HEK293T (cell line): ENCODE measurements around the gene CCDC88C.

Source experiments
- CTCF ChIA-PET: fragments of 350-600 bp; formaldehyde crosslinking; extraction: SDS; loops from one replicate; lab custom pipeline; 2021; ENCODE audit warnings: antibody characterized with exemption, inconsistent platforms; lab: Yijun Ruan, JAX
- POLR2A ChIA-PET: fragments of 350-600 bp; formaldehyde crosslinking; extraction: SDS; loops from one replicate; lab custom pipeline; 2020; ENCODE audit warnings: antibody characterized with exemption, inconsistent platforms; lab: Yijun Ruan, JAX
- DNase-seq: peaks from one replicate; pipeline ENCODE4 v3.0.0; 2012; ENCODE audit warnings: mixed read lengths; ENCODE audit errors: extremely low spot score
- ARNT ChIP-seq: fragments of 450-650 bp; IDR thresholded peaks from 2 replicates; pipeline ENCODE4 v1.6.1; 2017; ENCODE audit warnings: mild to moderate bottlenecking
- BHLHE40 ChIP-seq: fragments of 450-650 bp; IDR thresholded peaks from 2 replicates; pipeline ENCODE4 v1.6.1; 2016; ENCODE audit warnings: mild to moderate bottlenecking, moderate library complexity, borderline replicate concordance
- CTBP1 ChIP-seq: fragments of 450-650 bp; IDR thresholded peaks from 2 replicates; pipeline ENCODE4 v1.6.1; 2016; ENCODE audit warnings: borderline replicate concordance
- ELF4 ChIP-seq: fragments of 450-650 bp; IDR thresholded peaks from 2 replicates; pipeline ENCODE4 v1.6.1; 2017; ENCODE audit warnings: antibody characterized with exemption
- FOXA1 ChIP-seq: fragments of 450-650 bp; IDR thresholded peaks from 2 replicates; pipeline ENCODE4 v1.6.1; 2016; ENCODE audit warnings: mild to moderate bottlenecking
- FOXK2 ChIP-seq: fragments of 450-650 bp; IDR thresholded peaks from 2 replicates; pipeline ENCODE4 v1.6.1; 2016; ENCODE audit warnings: mild to moderate bottlenecking
- FOXM1 ChIP-seq: fragments of 450-650 bp; IDR thresholded peaks from 2 replicates; pipeline ENCODE4 v1.6.1; 2017; ENCODE audit warnings: mild to moderate bottlenecking, borderline replicate concordance
- HDGF ChIP-seq: fragments of 450-650 bp; IDR thresholded peaks from 2 replicates; pipeline ENCODE4 v1.6.1; 2017; ENCODE audit warnings: antibody characterized with exemption, borderline replicate concordance
- L3MBTL2 ChIP-seq: fragments of 450-650 bp; conservative IDR thresholded peaks from 2 replicates; pipeline ENCODE4 v1.6.1; 2016; ENCODE audit warnings: mild to moderate bottlenecking
- LEF1 ChIP-seq: fragments of 450-650 bp; IDR thresholded peaks from 2 replicates; pipeline ENCODE4 v1.6.1; 2017; ENCODE audit warnings: mild to moderate bottlenecking, borderline replicate concordance
- NFRKB ChIP-seq: fragments of 450-650 bp; IDR thresholded peaks from 2 replicates; pipeline ENCODE4 v1.6.1; 2016; ENCODE audit warnings: mild to moderate bottlenecking, moderate library complexity
- PKNOX1 ChIP-seq: fragments of 450-650 bp; IDR thresholded peaks from 2 replicates; pipeline ENCODE4 v1.6.1; 2016
- SP1 ChIP-seq: fragments of 450-650 bp; IDR thresholded peaks from 2 replicates; pipeline ENCODE4 v1.6.1; 2017
- SUZ12 ChIP-seq: fragments of 450-650 bp; IDR thresholded peaks from 2 replicates; pipeline ENCODE4 v1.6.1; 2016; ENCODE audit warnings: mild to moderate bottlenecking
- TARDBP ChIP-seq: fragments of 450-650 bp; IDR thresholded peaks from 2 replicates; pipeline ENCODE4 v1.6.1; 2016
- ZNF384 ChIP-seq: fragments of 450-650 bp; IDR thresholded peaks from 2 replicates; pipeline ENCODE4 v1.6.1; 2016

Gene CCDC88C

GRCh38 chr14:91419044-91419397, 1.4 kb upstream of the CCDC88C start:
- ChIA-PET POLR2A (interaction anchor here (1.0 to 1.9 kb wide), 3 partner anchors 10 to 64 kb away, joined by 3 to 9 read pairs (median 3); no protein-coding TSS in a partner anchor), CTCF (interaction anchor here (1.6 to 3.5 kb wide), 2 partner anchors 64 to 95 kb away, joined by 4 to 18 read pairs; no protein-coding TSS in a partner anchor)
- no peak for DNase-seq
- TF ChIP-seq ARNT (no peak), TARDBP (no peak), CTBP1 (no peak), SP1 (no peak), FOXA1 (no peak), HDGF (no peak), LEF1 (no peak), L3MBTL2 (no peak), NFRKB (no peak), FOXK2 (no peak), SUZ12 (no peak), FOXM1 (no peak), ELF4 (no peak), ZNF384 (no peak), BHLHE40 (no peak), PKNOX1 (no peak)

DNA sequence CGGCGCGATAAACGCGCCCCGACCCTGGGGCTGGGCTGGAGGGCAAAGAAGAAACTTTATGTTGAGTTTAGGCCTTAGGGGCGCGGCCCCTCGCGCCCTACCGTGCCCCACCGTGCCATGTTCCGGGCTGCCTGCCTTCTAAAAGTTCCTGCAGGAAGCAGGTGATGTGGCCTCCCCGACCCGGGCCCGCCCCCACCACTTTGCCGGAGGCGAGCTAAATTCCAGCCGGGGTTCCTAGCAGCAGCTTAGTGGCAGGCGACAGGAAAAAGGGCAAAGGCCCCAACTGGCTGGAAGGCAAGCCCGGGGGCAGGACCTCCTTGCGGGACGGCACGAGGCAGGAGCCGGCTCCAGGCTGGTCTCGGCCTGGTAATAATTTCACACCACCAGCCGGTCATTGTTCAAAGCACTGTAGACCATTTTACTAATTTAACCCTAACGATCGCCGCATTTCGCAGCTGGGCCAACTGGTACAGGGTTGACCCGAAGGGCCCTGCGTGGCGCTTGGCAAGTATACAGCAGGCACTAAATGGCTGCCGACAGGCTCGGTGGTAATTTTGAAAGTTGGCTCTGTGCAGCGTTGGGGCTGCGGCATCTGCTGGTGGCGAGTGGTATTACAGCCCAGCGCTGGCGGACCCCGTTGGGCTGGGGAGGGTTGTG, 895 bp upstream of the CCDC88C start:
- DNase-seq = peak; percentile 66
- ChIA-PET CTCF (interaction anchor here (1.0 to 3.5 kb wide), 3 partner anchors 63 to 98 kb away, joined by 3 to 18 read pairs (median 4); no protein-coding TSS in a partner anchor), POLR2A (interaction anchor here (1.0 to 1.9 kb wide), 5 partner anchors 9 to 95 kb away, joined by 3 to 9 read pairs (median 5); no protein-coding TSS in a partner anchor)
- TF ChIP-seq FOXM1 (0 out of 2 replicates have a peak, but pooled peaks have one; percentile 22), L3MBTL2 (peak; percentile 91), PKNOX1 (no peak)

DNA sequence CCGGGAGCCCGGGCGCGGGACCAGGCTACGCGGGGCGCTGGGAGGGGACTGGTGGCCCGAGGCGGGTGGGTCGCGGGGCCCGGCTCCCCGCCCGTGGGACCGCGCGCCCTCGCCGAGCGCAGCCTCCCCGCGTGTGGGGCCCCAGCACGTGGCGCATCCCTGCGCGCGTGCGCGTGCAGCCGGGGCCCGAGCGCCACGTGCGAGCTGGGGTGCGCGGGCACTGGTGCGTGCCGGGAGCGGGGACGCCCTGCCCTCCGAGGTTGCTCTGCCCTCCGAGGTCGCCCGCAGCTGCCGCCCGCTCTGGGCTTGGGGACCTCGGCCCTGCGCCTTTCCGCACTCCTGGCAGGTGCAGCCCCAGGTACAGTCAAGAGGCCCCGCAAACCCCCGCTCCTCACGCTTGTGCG, 365 bp upstream of the CCDC88C start:
- CTCF ChIA-PET = interaction anchor here (1.0 to 3.5 kb wide), 3 partner anchors 63 to 97 kb away, joined by 3 to 18 read pairs (median 4); no protein-coding TSS in a partner anchor

DNA sequence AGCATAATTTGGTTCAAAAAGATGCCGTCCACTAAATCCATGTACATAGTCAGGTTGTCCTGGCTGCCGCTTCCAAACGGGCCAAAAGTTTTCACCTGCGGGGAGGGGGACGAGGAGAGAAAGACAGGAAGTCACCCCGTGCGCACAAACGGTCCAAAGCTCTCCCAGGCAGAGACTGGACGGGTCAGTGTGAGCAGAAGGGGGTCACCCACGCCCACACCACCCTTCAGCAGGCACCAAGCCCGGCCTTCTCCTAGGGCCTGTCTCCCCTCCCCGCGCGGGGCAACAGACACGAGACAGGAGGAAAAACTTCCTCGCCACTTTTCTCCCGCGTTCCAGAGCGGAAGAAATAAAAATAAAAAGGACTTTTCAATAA, 888 bp downstream of the CCDC88C start:
- TF ChIP-seq SP1 = no peak
- no peak for TF ChIP-seq TARDBP
- no peak for TF ChIP-seq HDGF
- TF ChIP-seq SUZ12 = no peak
- TF ChIP-seq L3MBTL2 = no peak
- no peak for TF ChIP-seq ARNT
- TF ChIP-seq FOXA1 = no peak
- no peak for TF ChIP-seq ZNF384
- no peak for TF ChIP-seq ELF4
- no peak for TF ChIP-seq CTBP1
- ChIA-PET CTCF (interaction anchor here (0.9 to 2.4 kb wide), 2 partner anchors 61 to 495 kb away, joined by 3 to 10 read pairs; no protein-coding TSS in a partner anchor), POLR2A (no interaction called here)
- no peak for DNase-seq

More for the DNA sequence above, 365 bp upstream of the CCDC88C start:
- POLR2A ChIA-PET = interaction anchor here (1.0 to 1.9 kb wide), 5 partner anchors 9 to 94 kb away, joined by 3 to 9 read pairs (median 5); no protein-coding TSS in a partner anchor
- peak; percentile 62 for DNase-seq
- TF ChIP-seq PKNOX1 (no peak), LEF1 (peak; percentile 68; the same call in 1 of the 2 replicates)

DNA sequence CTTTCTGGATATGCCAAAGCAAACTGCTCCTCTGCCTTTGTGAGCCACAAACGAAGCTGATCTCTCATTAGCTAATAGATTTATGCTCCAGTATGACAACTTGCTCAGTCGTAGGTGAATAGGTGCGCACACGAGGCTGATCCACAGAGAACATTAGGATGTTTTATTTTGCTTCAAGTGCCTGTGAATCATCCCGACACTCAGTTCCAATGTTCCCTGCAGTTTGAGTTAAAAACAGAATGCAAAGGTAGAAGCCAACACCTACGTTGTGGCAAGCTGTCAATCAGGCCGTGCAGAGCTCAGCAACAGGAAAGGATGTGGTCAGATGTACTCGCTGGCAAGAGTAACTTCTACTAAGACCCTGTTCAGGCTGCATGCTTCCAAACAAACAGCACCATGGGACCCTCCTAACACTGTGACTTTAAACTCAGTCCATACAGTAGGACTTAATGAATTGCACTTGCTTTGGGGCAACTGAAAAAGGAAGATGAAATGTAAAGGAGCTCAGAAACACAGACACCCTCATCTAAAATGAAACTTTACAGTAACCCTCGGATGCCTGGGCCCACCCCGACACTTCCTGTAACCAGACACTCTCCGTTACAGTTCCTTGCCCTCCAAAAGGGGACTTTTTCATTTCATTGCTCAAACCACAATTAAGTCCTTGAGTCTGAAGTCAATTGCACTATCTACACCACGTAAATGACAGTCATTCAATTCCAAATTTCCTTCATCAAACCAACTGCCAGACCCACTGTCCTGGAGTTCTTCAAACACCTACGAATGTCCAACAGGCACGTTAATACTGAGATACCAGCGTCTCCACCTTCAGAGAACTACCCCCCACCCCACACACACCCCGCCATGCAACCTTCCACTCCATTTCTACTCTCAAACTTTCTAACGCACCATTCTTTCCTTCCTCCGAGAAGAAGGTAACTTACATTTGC, 1.6 kb downstream of the CCDC88C start:
- POLR2A ChIA-PET = no interaction called here
- DNase-seq = no peak
- CTCF ChIA-PET = interaction anchor here (0.7 to 2.4 kb wide), 4 partner anchors 61 to 1270 kb away, joined by 3 to 10 read pairs (median 6); no protein-coding TSS in a partner anchor
- TF ChIP-seq PKNOX1 (peak; percentile 78), LEF1 (no peak)
